WTC11 (cell line): ENCODE data around the gene NSUN7.

ENCODE experiments used
- ZNF138 ChIP-seq: sonication (generic); formaldehyde crosslinking; conservative IDR thresholded peaks from 2 replicates; pipeline ENCODE4 v1.8.1; 2022; ENCODE audit warnings: mild to moderate bottlenecking, moderate library complexity, missing genetic modification reagents
- TF ChIP-seq, protein P1 (sequence below): sonication (generic); formaldehyde crosslinking; IDR thresholded peaks from 2 replicates; pipeline ENCODE4 v1.8.1; 2023; ENCODE audit warnings: mild to moderate bottlenecking, missing genetic modification reagents, moderate library complexity

GRCh38 chr4:40840985-40841571, 91.3 kb downstream of the NSUN7 start:
- TF ChIP-seq ZNF138 (CRISPR knock-in tag) = no peak
- TF ChIP-seq, protein P1, sequence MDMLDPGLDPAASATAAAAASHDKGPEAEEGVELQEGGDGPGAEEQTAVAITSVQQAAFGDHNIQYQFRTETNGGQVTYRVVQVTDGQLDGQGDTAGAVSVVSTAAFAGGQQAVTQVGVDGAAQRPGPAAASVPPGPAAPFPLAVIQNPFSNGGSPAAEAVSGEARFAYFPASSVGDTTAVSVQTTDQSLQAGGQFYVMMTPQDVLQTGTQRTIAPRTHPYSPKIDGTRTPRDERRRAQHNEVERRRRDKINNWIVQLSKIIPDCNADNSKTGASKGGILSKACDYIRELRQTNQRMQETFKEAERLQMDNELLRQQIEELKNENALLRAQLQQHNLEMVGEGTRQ = no peak
